Fibroblast of skin of right biceps (primary cell): Measurements from ENCODE around the gene FAM216A.
"Not testable (repeated sequence)": the region's sequence is repeated elsewhere in the genome, so short reads cannot be mapped to it uniquely, and the experiment has no call there.

Experiments
- DNase-seq: peaks from one replicate; pipeline ENCODE4 v3.0.0-alpha.2; 2013

The FAM216A gene, protein sequence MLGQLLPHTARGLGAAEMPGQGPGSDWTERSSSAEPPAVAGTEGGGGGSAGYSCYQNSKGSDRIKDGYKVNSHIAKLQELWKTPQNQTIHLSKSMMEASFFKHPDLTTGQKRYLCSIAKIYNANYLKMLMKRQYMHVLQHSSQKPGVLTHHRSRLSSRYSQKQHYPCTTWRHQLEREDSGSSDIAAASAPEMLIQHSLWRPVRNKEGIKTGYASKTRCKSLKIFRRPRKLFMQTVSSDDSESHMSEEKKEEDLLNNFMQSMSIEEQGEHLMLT

GRCh38 chr12:110468214-110469048 lies at the start of gene FAM216A, which contains the start of gene GPN3:
Gene FAM216A (plus strand): TSS chr12:110468845. CDS start chr12:110468876, 31 bp downstream.
Gene GPN3 (minus strand): TSS chr12:110468257. CDS start chr12:110468203, 54 bp downstream.
- peak; percentile 99 for DNase-seq

DNA sequence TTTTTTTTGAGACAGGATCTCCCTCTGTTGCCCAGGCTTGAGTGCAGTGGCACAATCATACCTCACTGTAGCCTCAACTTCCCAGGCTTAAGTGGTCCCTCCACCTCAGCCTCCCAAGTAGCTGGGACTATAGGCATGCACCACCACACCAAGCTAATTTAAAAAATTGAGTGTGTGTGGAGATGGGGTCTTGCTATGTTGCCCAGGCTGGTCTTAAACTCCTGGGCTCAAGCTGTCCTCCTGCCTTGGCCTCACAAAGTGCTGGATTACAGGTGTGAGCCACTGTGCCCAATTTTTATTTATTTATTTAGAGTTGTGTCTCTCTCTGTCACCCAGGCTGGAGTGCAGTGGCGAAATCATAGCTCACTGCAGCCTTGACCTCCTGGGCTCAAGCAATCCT lies 48.0 kb upstream of the FAM216A start:
- not testable (repeated sequence) for DNase-seq

DNA sequence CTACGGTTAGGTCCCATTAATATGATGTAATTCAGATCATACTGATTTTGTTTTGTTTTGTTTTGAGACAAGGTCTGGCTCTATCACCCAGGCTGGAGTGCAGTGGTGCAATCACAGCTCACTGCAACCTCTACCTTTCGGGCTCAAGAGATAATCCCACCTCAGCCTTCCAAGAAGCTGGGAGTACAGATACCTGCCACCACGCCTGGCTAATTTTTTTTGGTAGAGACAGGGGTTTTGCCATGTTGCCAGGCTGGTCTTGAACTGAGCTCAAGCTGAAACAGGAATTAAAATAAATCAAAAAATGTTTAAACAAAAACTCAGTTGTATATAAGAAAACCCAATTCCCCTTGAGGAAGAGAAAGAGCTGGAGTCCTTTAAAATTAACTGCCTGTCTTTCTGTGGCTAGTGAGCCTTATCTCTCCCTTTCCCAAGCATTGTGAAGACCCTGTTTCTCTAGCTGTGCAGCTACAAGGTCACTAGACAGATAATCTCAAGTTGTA lies 47.4 kb upstream of the FAM216A start:
- no peak for DNase-seq

GRCh38 chr12:110421701-110422100 lies 46.9 kb upstream of the FAM216A start:
- no peak for DNase-seq

DNA sequence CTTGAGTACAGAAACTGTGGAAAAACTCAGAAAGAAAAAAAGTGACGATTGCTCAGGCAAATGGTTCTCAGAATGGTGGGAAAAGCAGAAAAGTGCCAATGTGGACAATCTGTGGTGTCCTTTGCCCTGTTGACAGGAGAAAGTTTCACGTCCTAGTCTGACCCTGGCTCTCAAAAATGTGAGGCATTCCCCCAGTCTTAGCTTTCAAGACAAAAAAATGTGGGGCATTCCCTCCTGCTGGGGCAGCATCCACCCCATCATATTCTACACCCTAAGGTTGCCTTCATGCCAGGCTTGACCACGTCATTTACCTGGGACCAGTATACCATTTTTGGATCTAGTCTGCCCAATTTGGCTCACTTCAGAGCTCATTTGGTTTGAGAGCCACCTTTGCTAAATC lies 44.4 kb upstream of the FAM216A start:
- DNase-seq = no peak

GRCh38 chr12:110426406-110426805 lies 42.2 kb upstream of the FAM216A start:
- no peak for DNase-seq

- not testable (repeated sequence) for DNase-seq
These were observed 39.0 kb upstream of the FAM216A start for GRCh38 chr12:110429676-110430075.

DNA sequence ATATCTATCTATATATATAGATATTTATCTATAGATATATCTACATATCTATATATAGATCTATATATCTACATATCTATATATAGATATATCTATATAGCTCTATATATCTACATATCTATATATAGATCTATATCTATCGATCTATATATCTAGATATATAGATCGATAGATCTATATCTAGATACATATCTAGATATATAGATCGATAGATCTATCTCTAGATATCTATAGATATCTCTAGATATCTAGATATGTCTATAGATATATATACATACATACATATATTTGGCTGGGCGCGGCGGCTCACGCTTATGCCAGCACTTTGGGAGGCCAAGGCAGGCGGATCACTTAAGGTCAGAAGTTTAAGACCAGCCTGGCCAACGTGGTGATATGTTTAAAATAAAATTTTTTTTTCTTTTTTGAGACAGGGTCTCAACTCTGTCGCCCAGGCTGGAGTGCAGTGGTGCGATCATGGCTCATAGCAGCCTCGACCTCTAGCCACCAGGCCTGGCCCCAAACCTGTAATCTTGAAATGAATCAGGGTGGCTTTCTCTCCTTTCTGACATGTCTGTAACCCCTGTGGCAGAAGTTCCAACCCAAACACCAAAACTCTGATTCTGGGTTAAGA lies 36.6 kb upstream of the FAM216A start:
- no peak for DNase-seq

DNA sequence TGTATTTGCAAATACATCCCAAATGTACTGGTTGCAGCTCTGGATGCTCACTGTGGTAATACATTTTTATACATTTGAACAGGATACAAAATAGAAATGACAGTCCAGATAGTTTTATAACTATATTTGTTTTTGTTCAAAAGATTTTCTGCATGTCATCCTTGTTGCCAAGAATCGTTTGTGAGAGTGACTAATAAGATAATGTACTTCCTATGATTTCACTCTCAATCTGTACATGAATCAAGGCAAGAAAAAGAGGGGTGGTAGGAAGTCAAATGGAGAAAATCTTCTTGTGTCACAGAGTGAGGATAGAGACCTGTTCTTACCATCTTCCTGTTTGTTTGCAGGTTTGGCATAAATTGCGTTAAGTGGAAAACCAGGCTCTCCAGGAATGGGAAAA lies 32.4 kb upstream of the FAM216A start:
- peak; percentile 32 for DNase-seq

- DNase-seq = no peak
These were observed 24.2 kb upstream of the FAM216A start for GRCh38 chr12:110444455-110444854.

GRCh38 chr12:110449799-110450497 lies 18.7 kb upstream of the FAM216A start, which contains the start of gene ARPC3:
Gene ARPC3 (minus strand): TSS chr12:110450337. CDS start chr12:110450260, 77 bp downstream.
- DNase-seq = peak; percentile 95

DNA sequence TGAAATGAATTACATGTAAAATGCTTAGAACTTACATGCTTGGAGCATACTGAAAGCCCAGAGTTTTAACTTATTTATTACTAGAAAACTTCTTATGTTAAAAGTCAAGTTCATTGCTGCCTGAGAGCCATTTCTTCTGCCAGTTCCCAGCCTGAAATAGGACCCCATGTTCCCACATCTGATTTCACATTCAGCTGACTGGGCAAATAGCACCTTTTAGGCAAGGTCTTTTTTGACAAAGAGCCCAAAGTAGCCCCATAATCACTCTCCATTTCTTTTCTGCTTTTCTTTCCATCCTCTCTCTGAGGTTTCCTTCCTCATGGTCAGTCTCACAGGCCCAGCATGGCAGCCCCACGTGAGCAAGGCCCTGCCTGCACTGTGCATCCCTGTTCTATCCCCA lies 17.4 kb upstream of the FAM216A start:
- DNase-seq = no peak

- DNase-seq = no peak
These were observed 14.9 kb upstream of the FAM216A start for GRCh38 chr12:110453569-110454296.

DNA sequence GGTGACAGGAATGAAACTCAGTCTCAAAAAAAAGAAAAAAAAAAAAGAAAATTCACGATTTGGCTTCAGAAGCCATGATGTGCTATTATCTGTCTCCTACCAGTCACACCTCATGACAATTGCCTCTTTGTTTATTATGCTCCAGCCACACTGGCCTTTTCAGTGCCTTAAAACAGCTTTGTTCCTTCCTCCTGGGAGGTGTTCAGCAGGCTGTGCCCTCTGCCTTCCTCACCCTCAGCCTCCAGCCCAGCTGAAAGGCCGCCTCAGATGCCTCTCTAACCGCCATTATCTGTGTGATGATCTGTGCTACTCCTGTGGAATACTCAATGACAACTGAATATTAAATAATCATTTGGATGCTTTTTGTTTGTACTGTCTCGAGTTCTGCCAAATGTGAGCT lies 9.9 kb upstream of the FAM216A start:
- no peak for DNase-seq

GRCh38 chr12:110461189-110461588 lies 7.5 kb upstream of the FAM216A start:
- not testable (repeated sequence) for DNase-seq

- DNase-seq = no peak
These were observed 3.6 kb upstream of the FAM216A start for GRCh38 chr12:110465024-110465423.

- not testable (repeated sequence) for DNase-seq
These were observed 2.9 kb upstream of the FAM216A start for GRCh38 chr12:110465765-110466164.

DNA sequence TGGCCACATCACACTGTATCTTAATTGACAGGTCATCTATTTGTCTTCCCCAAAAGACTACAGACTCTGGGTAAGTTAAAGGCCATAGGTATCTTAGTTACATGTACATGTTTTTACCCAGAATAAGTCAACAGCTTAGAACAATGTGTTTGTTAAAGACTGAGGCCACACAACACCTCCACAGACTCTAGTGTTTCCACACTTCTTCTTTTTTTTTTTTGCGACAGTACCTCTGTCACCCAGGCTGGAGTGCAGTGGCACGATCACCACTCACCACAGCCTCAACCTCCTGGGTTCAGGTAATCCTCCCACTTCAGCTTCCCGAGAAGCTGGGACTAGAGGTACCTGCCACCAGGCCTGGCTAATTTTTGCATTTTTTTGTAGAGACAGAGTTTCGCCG lies 1.9 kb upstream of the FAM216A start:
- no peak for DNase-seq

DNA sequence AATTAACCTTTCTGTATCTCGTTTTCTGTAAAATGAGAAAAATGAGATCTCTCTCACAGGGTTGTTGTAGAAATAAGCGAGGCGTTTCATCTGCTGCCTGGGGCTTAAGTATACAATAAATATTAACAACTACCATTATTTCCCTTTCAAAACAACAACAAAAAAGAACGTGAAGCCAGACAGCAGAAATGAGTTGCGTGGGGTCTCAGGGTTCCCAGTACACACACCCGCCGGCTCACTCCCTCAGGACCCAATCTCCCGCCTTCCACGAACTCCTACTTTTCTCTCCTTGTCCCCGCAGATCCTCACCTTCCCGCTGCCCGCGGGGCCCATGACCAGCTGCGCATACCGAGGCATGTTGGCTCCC lies 815 bp upstream of the FAM216A start:
- DNase-seq = no peak

DNA sequence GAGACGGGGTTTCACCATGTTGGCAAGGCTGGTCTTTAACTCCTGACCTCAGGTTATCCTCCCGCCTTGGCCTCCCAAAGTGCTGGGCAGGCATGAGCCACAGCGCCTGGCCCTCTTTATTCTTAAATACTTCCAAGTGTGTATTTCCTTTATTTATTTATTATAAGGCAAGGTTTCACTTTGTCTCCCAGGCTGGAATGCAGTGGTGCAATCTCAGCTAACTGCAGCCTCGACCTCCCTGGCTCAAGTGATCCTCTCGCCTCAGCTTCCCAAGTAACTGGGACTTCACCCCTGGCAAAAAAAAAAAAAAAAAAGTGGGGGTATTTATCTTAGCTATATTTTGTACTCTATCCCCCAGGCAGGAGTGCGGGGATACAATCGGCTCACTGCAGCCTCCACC lies 6.8 kb downstream of the FAM216A start:
- DNase-seq = no peak

DNA sequence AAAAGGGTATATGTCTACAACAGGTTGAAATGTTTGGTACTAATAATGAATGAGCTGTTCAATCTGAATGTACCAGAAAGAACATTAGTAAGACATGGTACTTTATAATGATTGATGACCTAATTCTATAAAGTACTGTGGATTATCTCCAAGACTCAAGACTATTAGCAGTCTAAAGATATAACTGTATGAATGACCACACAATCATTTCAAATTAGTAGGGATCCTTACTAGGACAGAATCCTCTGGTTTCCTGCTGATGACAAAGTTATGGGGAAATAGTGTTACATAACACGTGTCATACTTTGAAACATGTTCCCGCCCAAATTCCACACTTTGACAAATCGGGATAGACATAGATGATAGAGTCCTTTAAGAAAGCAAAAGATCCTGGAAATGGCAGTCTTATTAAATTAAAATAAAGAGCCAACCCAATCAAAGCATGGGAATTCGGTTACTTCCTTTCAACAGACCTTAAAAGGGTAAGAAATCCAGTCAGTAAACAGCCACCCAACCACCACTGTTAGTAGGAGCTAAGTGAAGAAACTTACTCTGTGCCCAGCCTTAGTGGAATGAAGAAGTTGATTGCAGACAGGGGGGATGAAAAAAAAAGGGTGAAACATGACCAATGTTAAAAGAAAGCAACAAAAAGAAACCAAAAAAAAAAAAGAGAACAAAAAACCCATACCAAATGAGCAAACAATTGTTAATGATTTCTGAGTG lies 30.5 kb downstream of the FAM216A start:
- peak; percentile 55 for DNase-seq
